ENCODE measurements around the gene MAN2B1.

MAN2B1 gene

DNA sequence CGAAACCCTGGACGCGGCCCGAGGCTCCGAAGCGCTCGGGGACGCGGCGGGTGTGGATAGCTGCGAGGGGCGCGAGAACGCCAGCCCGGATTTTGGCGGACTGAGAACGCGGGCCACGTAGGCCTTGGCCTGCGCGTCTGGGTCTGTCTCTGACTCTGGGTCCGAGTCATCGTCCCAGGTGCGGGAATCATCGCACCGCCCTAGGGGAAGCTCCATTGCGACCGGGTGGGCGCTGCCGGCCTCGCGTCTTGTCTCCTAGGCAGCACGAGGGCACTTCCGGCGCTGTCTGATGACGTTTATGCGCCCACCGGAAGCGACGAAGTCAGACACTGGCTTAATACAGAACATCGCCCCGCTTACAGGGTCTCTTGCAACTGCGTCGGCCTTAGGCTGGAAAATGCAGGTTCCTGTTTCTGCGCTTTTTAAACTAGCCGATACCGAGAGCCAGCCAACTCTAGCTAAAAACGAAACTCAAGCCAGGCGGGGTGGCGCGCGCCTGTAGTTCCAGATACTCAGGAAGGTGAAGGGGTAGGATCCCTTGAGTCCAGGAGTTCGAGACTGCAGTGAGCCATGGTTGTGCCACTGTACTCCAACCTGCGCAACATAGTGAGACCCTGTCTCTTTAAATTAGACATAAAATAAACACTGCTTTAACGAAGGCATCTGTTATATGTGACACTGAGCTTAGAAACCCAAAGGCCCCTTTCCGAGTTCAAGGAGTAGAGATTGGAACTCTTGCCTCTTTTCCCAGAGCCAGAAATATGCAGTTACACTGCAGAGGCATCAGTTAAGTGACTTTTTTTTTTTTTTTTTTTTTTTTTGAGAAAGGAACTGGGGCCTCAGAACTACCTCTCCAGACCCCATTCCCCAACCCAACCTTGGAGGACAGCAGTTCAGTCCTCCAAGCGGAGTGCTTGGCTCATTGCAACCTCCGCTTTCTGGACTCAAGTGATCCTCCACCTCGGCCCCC, 30.1 kb upstream of the MAN2B1 start, which contains the start of gene FBXW9:
FBXW9 (minus strand) TSS at position 266 of the 970 bp plus-strand sequence; CDS start at position 216, 50 bp downstream.
- no peaks in the 10 kb centered on the region for H3K27me3 ChIP-seq (replicated peaks; ENCODE audit: insufficient read depth, low read length)
- peak within 1 kb of the TSS; percentile 79 for H3K27ac ChIP-seq (ENCODE audit: low read length)
- H3K4me1 ChIP-seq (ENCODE audit: low read length), result peaks cover 8% of the 10 kb centered on the region; the same call in 1 of the 2 replicates
- H2AFZ ChIP-seq (ENCODE audit: low read length), result peak within 1 kb of the TSS; percentile 95
- no peak for TF ChIP-seq EZH2phosphoT487 (IDR thresholded peaks at IDR 0.05; ENCODE audit: low read length)
- TF ChIP-seq, protein P1, sequence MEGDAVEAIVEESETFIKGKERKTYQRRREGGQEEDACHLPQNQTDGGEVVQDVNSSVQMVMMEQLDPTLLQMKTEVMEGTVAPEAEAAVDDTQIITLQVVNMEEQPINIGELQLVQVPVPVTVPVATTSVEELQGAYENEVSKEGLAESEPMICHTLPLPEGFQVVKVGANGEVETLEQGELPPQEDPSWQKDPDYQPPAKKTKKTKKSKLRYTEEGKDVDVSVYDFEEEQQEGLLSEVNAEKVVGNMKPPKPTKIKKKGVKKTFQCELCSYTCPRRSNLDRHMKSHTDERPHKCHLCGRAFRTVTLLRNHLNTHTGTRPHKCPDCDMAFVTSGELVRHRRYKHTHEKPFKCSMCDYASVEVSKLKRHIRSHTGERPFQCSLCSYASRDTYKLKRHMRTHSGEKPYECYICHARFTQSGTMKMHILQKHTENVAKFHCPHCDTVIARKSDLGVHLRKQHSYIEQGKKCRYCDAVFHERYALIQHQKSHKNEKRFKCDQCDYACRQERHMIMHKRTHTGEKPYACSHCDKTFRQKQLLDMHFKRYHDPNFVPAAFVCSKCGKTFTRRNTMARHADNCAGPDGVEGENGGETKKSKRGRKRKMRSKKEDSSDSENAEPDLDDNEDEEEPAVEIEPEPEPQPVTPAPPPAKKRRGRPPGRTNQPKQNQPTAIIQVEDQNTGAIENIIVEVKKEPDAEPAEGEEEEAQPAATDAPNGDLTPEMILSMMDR (IDR thresholded peaks at IDR 0.05; ENCODE audit: low read length), result no peak
- TF ChIP-seq EZH2 (optimal IDR thresholded peaks at IDR 0.05; ENCODE audit: low read depth, low read length), result no peak
- no peaks in the 10 kb centered on the region for H3K9me3 ChIP-seq (replicated peaks; ENCODE audit: insufficient read depth, low read length)
- H3K4me3 ChIP-seq (ENCODE audit: low read length), result peak within 1 kb of the TSS; percentile 95
- no peaks in the 10 kb centered on the region for H3K9me2 ChIP-seq (replicated peaks; ENCODE audit: insufficient read depth, low read length)
- DNase-seq, result peak; percentile 98
- H3K36me3 ChIP-seq (replicated peaks; ENCODE audit: insufficient read depth, low read length), result peaks cover 6% of the 10 kb centered on the region
- H3K79me2 ChIP-seq (ENCODE audit: low read length), result peaks cover 7% of the 10 kb centered on the region; the same call in 1 of the 2 replicates
- peak within 1 kb of the TSS; percentile 76 for H3K9ac ChIP-seq (ENCODE audit: low read length)
- H4K20me1 ChIP-seq (ENCODE audit: insufficient read depth, low read length), result no peaks in the 10 kb centered on the region
- H3F3A ChIP-seq (ENCODE audit: insufficient read depth, low read length), result peaks cover 17% of the 10 kb centered on the region
- peak within 1 kb of the TSS; percentile 91 for H3K4me2 ChIP-seq (ENCODE audit: low read depth, low read length)

DNA sequence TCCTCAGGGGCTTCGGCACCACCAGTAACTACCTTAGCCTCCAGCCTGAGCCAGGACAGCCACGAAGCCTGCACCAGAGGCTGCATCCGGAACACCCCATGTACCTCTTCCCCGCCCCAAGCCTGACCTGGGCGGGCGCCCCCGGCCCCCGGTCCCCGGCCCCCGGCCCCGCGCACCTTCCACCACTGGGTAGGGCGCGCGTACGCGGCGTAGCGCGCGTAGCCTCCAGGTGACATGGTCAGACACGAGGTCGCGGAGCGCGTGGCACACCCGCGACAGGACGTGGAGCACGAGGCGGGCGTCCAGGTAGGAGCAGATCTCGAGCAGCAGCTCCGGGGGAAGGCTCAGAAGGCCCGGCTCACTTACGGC, 29.4 kb upstream of the MAN2B1 start:
- H3K27me3 ChIP-seq (replicated peaks; ENCODE audit: insufficient read depth, low read length), result no peaks in the 10 kb centered on the region
- peak overlapping the region; percentile 95 for H3K4me3 ChIP-seq (ENCODE audit: low read length)
- peak overlapping the region; percentile 91 for H3K4me2 ChIP-seq (ENCODE audit: low read depth, low read length)
- peak; percentile 25 for DNase-seq
- H3K9me2 ChIP-seq (replicated peaks; ENCODE audit: insufficient read depth, low read length), result no peaks in the 10 kb centered on the region
- H3K79me2 ChIP-seq (ENCODE audit: low read length), result peaks cover 7% of the 10 kb centered on the region; the same call in 1 of the 2 replicates
- H3K9me3 ChIP-seq (replicated peaks; ENCODE audit: insufficient read depth, low read length), result no peaks in the 10 kb centered on the region
- H3F3A ChIP-seq (ENCODE audit: insufficient read depth, low read length), result peaks cover 17% of the 10 kb centered on the region
- TF ChIP-seq, protein P1 (IDR thresholded peaks at IDR 0.05; ENCODE audit: low read length), result no peak
- TF ChIP-seq EZH2phosphoT487 (IDR thresholded peaks at IDR 0.05; ENCODE audit: low read length) (no peak), EZH2 (optimal IDR thresholded peaks at IDR 0.05; ENCODE audit: low read depth, low read length) (no peak)
- H4K20me1 ChIP-seq (ENCODE audit: insufficient read depth, low read length), result no peaks in the 10 kb centered on the region
- peaks cover 8% of the 10 kb centered on the region; the same call in 1 of the 2 replicates for H3K4me1 ChIP-seq (ENCODE audit: low read length)
- no peaks in the 10 kb centered on the region for H3K36me3 ChIP-seq (replicated peaks; ENCODE audit: insufficient read depth, low read length)
- peak overlapping the region; percentile 76 for H3K9ac ChIP-seq (ENCODE audit: low read length)
- peak overlapping the region; percentile 95 for H2AFZ ChIP-seq (ENCODE audit: low read length)
- peak overlapping the region; percentile 79; the same call in 1 of the 2 replicates for H3K27ac ChIP-seq (ENCODE audit: low read length)

DNA sequence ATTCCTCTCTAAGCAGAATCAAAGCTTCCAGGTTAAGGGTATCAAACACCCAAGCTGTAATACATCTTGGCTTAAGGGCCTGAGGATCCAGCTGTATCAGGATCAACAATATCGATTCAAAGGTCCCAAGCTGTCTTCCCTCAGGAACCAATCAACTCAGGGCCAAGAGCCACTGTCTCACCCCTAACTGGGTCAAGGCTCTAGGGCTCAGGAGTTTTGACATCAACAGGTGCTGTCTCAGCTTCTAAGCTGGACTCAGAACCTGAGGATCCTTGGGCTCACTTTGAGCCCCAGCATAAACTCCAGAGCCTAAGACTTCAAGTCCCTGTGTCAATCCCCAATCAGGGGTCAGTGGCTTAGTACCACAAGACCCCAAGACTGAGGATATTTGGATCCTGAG, 29.0 kb upstream of the MAN2B1 start:
- Histone ChIP-seq H3K9ac (ENCODE audit: low read length) (peak overlapping the region; percentile 76; the same call in 1 of the 2 replicates), H3K27me3 (replicated peaks; ENCODE audit: insufficient read depth, low read length) (no peaks in the 10 kb centered on the region), H4K20me1 (ENCODE audit: insufficient read depth, low read length) (no peaks in the 10 kb centered on the region), H2AFZ (ENCODE audit: low read length) (0 out of 2 replicates have a peak overlapping the region, but pooled peaks have one; percentile 95), H3F3A (ENCODE audit: insufficient read depth, low read length) (peaks cover 17% of the 10 kb centered on the region), H3K9me3 (replicated peaks; ENCODE audit: insufficient read depth, low read length) (no peaks in the 10 kb centered on the region), H3K4me2 (ENCODE audit: low read depth, low read length) (peak overlapping the region; percentile 91), H3K27ac (ENCODE audit: low read length) (no peak overlapping the region), H3K79me2 (ENCODE audit: low read length) (peaks cover 7% of the 10 kb centered on the region; the same call in 1 of the 2 replicates), H3K9me2 (replicated peaks; ENCODE audit: insufficient read depth, low read length) (no peaks in the 10 kb centered on the region), H3K4me1 (ENCODE audit: low read length) (peaks cover 8% of the 10 kb centered on the region; the same call in 1 of the 2 replicates), H3K36me3 (replicated peaks; ENCODE audit: insufficient read depth, low read length) (no peaks in the 10 kb centered on the region), H3K4me3 (ENCODE audit: low read length) (peak overlapping the region; percentile 95)
- no peak for DNase-seq
- no peak for TF ChIP-seq EZH2phosphoT487 (IDR thresholded peaks at IDR 0.05; ENCODE audit: low read length)
- TF ChIP-seq EZH2 (optimal IDR thresholded peaks at IDR 0.05; ENCODE audit: low read depth, low read length), result no peak
- TF ChIP-seq, protein P1 (IDR thresholded peaks at IDR 0.05; ENCODE audit: low read length), result no peak

Data from MM.1S (cell line).